RWPE2 (cell line): ENCODE measurements around the gene LCP2.

Source experiments
- ATAC-seq: fragments of 200-7000 bp; cut with Tn5 transposase; 3 replicates; pipeline ENCODE4 v1.9.1; 2021; ENCODE audit warnings: low read depth
- DNase-seq: peaks from one replicate; pipeline ENCODE4 v3.0.0-alpha.2; 2020; ENCODE audit warnings: low spot score
- H3K27ac ChIP-seq: fragments of 450-650 bp; 2 replicates; pipeline ENCODE4 v1.5.1; 2017; ENCODE audit warnings: mild to moderate bottlenecking; ENCODE audit not compliant: poor library complexity, severe bottlenecking
- H3K27me3 ChIP-seq: fragments of 250-450 bp; sonication (Bioruptor Pico); 2 replicates; pipeline ENCODE4 v1.5.1; 2021; ENCODE audit warnings: mild to moderate bottlenecking, moderate library complexity; ENCODE audit not compliant: insufficient read depth, poor library complexity, severe bottlenecking
- H3K36me3 ChIP-seq: fragments of 250-450 bp; sonication (Bioruptor Pico); 2 replicates; pipeline ENCODE4 v1.5.1; 2020; ENCODE audit warnings: low read depth, mild to moderate bottlenecking, moderate library complexity
- H3K4me1 ChIP-seq: fragments of 250-450 bp; sonication (Bioruptor Pico); 2 replicates; pipeline ENCODE4 v1.5.1; 2021; ENCODE audit warnings: mild to moderate bottlenecking, moderate library complexity; ENCODE audit not compliant: insufficient read depth, poor library complexity, severe bottlenecking
- H3K4me3 ChIP-seq: fragments of 250-450 bp; sonication (Bioruptor Pico); 2 replicates; pipeline ENCODE4 v1.5.1; 2021; ENCODE audit warnings: mild to moderate bottlenecking, moderate library complexity; ENCODE audit not compliant: severe bottlenecking
- H3K9me3 ChIP-seq: fragments of 250-450 bp; sonication (Bioruptor Pico); 2 replicates; pipeline ENCODE4 v1.5.1; 2021; ENCODE audit warnings: mild to moderate bottlenecking, moderate library complexity; ENCODE audit not compliant: severe bottlenecking
- CTCF ChIP-seq: fragments of 450-650 bp; IDR thresholded peaks from one replicate; pipeline ENCODE4 v1.5.1; 2017; ENCODE audit warnings: mild to moderate bottlenecking, moderate library complexity; ENCODE audit not compliant: poor library complexity, severe bottlenecking

LCP2 gene

GRCh38 chr5:170308686-170309085 is 11.1 kb upstream of the LCP2 start:
- H3K4me1 ChIP-seq: no peaks in the 10 kb centered on the region
- TF ChIP-seq CTCF: no peak
- H3K9me3 ChIP-seq: no peaks in the 10 kb centered on the region
- H3K4me3 ChIP-seq: no peak overlapping the region
- DNase-seq (no peak), ATAC-seq (no peak)
- no peak overlapping the region for H3K27ac ChIP-seq
- H3K27me3 ChIP-seq: no peaks in the 10 kb centered on the region
- H3K36me3 ChIP-seq: no peaks in the 10 kb centered on the region

GRCh38 chr5:170307575-170308465 is 10.2 kb upstream of the LCP2 start:
- Histone ChIP-seq H3K4me1 (no peaks in the 10 kb centered on the region), H3K9me3 (no peaks in the 10 kb centered on the region), H3K36me3 (no peaks in the 10 kb centered on the region), H3K4me3 (no peak overlapping the region), H3K27me3 (no peaks in the 10 kb centered on the region), H3K27ac (no peak overlapping the region)
- DNase-seq (no peak), ATAC-seq (peak; percentile 91)
- TF ChIP-seq CTCF: no peak

DNA sequence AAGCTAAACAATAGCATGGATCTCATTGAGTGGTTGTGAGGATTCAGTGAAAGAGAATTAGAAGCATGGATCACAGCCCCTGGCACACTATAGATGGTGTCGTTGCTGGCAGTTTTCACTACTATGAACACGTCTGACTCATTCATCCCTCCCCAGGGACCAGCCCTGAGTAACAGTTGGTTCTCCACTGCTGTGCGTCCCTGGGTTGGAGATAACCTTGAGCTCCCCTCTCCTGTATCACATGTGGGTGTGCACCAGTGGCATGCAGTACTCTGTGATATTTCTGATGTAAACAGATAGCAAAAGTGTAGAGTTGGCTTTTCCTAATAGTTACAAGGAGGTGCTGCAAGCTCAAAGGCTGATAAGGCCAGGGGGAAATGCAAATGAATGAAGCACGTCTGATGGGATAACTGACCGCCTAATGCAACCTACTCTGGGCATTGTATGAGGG is 8.8 kb upstream of the LCP2 start:
- DNase-seq (no peak), ATAC-seq (peak; percentile 40; the same call in 1 of the 3 replicates)
- H3K9me3 ChIP-seq: no peaks in the 10 kb centered on the region
- no peak for TF ChIP-seq CTCF
- H3K4me1 ChIP-seq: no peaks in the 10 kb centered on the region
- H3K27ac ChIP-seq: no peak overlapping the region
- no peaks in the 10 kb centered on the region for H3K27me3 ChIP-seq
- H3K36me3 ChIP-seq: no peaks in the 10 kb centered on the region
- H3K4me3 ChIP-seq: no peak overlapping the region

DNA sequence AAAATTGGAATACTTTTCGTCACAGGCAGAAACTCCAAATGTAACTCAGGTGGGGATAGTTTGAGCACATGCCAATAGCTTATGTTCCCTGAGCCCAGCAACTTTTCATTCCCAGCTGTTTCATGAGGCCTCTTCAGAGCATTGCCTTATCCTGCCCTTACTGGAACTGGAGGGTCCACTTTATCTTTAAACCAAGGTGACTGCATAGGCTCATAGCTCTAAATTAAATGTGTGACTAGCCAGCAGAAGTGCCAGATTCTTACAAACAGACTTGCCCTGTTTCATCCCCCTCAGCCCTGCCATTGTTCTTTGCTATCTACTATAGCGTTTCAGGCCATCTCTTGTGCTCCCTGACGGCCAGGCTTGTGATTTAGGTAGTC is 8.1 kb upstream of the LCP2 start:
- H3K27me3 ChIP-seq: no peaks in the 10 kb centered on the region
- no peak overlapping the region for H3K4me3 ChIP-seq
- ATAC-seq: no peak

More for the DNA sequence above, 8.1 kb upstream of the LCP2 start:
- no peak for DNase-seq
- H3K36me3 ChIP-seq: no peaks in the 10 kb centered on the region
- H3K27ac ChIP-seq: no peak overlapping the region
- no peaks in the 10 kb centered on the region for H3K9me3 ChIP-seq
- TF ChIP-seq CTCF: no peak
- no peaks in the 10 kb centered on the region for H3K4me1 ChIP-seq
